HG03196 (cell line): ENCODE data around the gene TRMO.

Experiments
- ATAC-seq: cut with Tn5 transposase; IDR thresholded peaks from one replicate; pipeline ENCODE4 v1.9.1; 2021; ENCODE audit not compliant: unreplicated experiment

The TRMO gene

DNA sequence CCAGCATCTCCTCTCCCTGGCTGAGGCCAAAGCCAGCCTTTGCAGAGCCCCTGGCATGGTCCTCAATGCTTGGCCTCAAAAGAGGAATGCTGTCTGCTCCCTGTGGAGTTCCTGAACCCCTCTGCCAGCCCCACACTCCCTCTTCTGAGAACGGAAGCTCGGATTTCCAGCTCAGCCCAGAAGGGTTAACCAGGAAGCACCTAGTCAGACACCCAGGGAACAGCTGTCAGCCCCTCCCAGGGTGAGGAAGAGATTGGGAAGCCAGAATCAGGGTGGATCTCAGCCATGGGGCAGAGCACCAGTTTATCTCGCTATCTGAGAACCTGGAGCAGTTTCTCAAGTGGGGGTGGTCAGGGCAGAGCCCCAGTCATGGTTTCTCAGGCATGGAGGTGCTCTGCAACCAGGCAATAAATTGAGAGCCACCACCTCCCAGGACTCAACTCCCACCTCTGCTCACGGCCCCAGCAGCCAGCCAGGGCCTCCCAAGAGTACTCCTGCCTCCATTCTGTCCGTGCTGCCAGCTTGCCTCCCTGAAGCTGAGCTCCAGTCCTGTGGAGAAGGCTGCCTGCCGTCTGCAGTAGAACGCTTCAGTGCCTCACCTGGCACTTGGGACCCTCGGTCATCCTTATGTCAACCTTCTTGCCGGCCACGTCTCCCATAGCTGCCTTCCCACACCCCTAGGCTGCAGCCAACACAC is 61.7 kb downstream of the TRMO start:
- no peak for ATAC-seq

DNA sequence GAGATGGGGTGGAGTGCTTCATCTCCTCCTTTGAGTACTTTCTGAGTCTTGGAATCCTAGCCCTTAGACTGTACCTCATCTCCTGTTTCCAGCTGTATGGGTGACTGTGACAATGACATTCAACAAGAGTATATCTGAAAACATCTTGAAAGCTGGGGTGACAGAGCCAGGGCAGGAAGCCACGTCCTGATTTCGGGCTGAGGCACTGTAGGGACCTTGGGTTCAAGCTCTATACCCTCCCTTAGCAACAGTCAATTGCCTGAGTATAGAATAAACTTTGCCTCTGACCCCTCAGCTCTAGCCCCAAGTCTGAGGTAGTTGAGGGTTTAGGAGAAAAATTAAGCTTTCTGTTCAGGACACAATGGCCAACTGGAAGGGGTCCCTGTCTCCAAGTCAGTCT is 63.0 kb downstream of the TRMO start:
- no peak for ATAC-seq

DNA sequence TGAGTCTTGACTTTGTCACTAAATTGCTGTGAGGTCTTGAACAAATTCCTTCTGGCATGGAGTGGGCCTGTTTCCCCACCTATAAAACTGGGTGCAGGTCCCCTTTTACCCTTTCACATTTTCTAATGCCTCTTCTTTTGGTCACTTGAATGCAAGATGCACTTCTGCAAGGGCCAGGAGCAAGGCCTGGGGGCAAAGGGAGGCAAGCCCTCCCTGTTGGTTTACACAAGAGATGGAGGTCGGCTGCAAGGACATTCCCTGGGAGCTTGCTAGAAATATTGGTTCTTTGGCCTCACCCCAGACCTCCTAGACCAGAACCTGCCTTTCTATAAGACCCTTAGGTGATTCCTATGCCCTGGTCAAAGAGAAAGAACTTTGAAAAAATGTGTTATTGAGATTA is 63.5 kb downstream of the TRMO start:
- no peak for ATAC-seq

DNA sequence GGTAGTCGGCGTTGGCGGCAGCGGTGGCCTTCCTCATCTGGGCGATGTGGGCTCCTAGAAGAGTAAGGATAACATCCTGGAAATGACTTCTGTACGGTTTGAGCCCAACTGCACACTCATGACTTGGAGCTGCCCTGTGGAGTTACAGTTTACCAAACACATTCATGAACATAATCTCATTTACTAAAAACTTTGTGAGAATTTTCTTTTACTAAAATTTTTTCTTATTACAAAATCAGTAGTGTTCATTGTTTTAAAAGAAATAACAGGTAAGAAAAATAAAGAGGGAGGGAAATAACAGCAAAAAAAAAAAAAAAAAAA is 63.9 kb downstream of the TRMO start:
- ATAC-seq: no peak

DNA sequence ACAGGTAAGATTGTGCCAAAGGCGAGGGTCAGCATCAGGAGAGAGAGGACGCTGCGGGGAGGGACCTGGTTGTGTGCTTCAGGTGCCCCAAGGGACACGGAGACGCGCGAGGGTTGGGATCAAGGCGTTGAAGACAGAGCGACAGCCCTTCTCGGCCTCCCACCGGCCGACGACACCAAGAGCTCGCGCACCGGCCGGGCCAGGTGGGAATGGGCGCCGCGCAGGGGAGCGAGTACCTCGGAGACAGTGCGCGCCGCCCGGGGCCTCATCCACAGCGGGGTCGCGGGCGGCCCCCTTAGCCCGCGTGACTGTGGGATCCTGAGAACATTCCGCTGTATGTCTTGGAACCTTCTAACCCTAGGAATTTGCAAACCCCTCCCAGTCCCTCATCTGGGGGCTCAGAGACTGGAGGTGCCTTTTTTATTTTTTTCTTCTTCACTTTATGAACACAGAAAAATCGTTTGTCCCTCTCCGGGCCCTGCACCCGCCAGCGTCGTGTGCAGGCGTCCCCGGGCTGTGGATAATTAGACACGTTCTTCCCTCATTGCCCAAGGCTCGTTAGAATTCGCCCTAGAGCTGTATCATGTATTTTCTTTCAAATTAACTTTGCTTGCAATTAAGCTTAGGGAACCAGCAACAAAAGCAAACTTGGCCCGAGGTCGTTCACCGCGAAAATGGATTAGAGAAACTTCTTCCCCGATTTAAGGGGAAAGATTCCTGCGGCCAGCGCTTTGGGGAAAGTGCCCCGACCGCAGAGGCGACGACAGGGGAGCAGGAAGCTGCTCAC is 64.5 kb downstream of the TRMO start:
- no peak for ATAC-seq

DNA sequence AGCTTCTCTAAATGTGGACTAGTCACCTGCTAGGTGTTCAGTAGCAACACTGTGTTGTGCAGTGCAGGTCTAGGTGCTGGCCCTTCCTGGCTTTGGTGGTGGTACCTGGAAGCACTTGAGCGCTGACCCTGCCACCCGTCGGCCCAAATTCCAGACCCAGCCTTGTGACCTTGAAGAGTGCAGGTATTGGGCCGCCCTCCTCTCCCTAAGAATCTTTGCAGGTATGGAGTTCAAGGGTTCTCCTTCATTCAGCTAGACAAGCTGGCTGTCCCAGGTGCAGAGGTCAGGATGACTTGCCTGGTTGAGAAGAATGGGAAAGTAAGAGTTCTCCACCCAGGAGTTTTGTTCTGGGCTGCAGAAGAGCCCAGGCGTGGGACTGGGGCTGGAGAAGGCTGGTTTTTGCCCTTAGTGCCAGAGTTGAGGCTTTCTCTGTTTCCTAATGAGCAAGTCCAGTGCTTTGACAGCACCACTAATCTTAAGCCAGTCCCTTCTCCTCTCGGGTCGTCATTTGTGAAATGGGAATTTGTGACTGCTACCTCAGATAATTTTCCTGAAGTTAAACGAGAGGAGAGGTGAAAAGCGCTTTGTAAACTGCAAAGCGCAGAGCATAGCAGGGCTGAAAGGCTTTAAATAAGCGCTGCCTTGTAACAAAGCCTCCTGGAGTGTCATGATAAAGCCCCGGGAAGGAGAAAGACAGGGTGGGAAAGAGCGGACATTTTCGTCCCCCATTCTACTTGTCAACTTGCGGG is 65.3 kb downstream of the TRMO start:
- no peak for ATAC-seq

DNA sequence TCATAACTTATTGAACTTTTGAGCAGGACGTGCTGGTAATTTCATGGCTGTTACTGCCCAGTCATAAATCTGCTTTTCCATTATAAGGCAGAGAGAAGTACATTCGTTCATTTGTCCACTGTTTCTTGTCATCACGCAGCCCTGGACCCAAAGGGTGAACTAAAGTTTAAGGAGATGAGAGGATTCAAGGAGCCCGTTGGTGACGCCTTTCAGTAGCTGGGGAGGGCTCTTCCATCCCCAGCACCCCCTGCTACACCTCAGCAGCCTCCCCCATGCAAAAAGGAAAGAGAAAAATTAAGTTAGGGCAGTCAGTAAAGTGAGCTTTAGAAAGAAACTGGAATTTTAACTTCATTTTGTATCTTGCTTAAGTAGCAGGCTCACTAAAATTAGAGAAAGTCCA is 66.4 kb downstream of the TRMO start:
- ATAC-seq: no peak

DNA sequence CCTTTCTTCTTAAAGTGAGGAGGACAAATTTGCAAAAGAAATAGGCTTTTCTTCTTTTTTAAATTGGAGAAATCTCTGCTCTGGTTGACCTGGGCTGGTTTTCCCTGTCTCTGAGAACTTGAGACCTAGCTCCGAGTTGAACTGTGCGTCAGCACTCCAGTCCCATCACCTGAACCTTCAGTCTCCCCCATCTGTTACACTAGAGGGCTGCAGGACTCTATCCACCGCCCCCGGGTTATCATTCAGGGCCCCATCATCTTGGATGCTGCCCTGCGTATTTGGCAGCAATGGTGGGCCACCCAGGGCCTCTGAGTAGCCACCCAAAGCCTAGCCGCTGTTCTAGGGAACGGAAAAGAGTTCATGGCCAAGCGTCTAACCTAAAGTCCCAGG is 66.8 kb downstream of the TRMO start:
- ATAC-seq: no peak

DNA sequence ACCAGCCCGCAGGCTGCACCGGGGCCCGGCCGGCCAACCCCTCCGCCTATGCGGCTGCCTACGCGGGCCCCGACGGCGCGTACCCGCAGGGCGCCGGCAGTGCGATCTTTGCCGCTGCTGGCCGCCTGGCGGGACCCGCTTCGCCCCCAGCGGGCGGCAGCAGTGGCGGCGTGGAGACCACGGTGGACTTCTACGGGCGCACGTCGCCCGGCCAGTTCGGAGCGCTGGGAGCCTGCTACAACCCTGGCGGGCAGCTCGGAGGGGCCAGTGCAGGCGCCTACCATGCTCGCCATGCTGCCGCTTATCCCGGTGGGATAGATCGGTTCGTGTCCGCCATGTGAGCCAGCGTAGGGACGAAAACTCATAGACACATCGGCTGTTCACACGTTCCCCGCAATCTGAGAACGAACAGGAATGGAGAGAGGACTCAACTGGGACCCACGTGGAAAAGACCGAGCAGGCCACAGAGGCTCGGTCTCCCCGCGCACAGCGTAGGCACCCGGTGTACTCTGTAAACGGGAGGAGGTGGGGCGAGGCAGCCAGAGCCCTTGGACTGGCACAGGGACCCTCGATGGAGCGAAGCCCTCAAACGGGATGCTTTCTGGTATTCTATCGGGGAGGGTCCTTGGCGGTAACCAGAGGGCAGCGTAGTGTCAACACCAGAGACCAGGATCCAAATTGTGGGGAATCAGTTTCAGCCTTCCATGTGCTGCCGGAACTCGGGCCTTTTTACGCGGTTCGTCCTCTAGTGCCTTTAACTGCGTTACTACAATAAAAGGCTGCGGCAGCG is 67.4 kb downstream of the TRMO start:
- no peak for ATAC-seq
